GM15510 (cell line): Measurements from ENCODE around the gene CDH4.

ENCODE experiments used
- POLR2A ChIP-seq: IDR thresholded peaks from 3 replicates; pipeline ENCODE4 v1.6.1; 2011; ENCODE audit warnings: borderline replicate concordance; ENCODE audit not compliant: insufficient read length; ENCODE audit errors: extremely low read depth

The CDH4 gene

GRCh38 chr20:61500791-61501321, 248.8 kb downstream of the CDH4 start:
- no peak for TF ChIP-seq POLR2A

GRCh38 chr20:61502433-61502832, 250.4 kb downstream of the CDH4 start:
- TF ChIP-seq POLR2A, result no peak

- no peak for TF ChIP-seq POLR2A
Observed at GRCh38 chr20:61503106-61503505, 251.0 kb downstream of the CDH4 start.

- no peak for TF ChIP-seq POLR2A
Observed at GRCh38 chr20:61505508-61505907, 253.4 kb downstream of the CDH4 start.

GRCh38 chr20:61507778-61508177, 255.7 kb downstream of the CDH4 start:
- no peak for TF ChIP-seq POLR2A

- no peak for TF ChIP-seq POLR2A
Observed at GRCh38 chr20:61508301-61509096, 256.4 kb downstream of the CDH4 start.

GRCh38 chr20:61510778-61511330, 258.8 kb downstream of the CDH4 start:
- no peak for TF ChIP-seq POLR2A

- no peak for TF ChIP-seq POLR2A
Observed at GRCh38 chr20:61512475-61512874, 260.4 kb downstream of the CDH4 start.

- TF ChIP-seq POLR2A, result no peak
Observed at GRCh38 chr20:61513124-61514017, 261.3 kb downstream of the CDH4 start.

- TF ChIP-seq POLR2A, result no peak
Observed at GRCh38 chr20:61514018-61514365, 261.9 kb downstream of the CDH4 start.

GRCh38 chr20:61514396-61514795, 262.3 kb downstream of the CDH4 start:
- TF ChIP-seq POLR2A, result no peak

- no peak for TF ChIP-seq POLR2A
Observed at GRCh38 chr20:61514805-61515505, 262.9 kb downstream of the CDH4 start.

- TF ChIP-seq POLR2A, result no peak
Observed at GRCh38 chr20:61515922-61516321, 263.9 kb downstream of the CDH4 start.

GRCh38 chr20:61516346-61517208, 264.5 kb downstream of the CDH4 start:
- TF ChIP-seq POLR2A, result no peak
